SK-N-MC (cell line): ENCODE results near the gene ADAD2.

ENCODE experiments used
- EZH2 ChIP-seq: fragments of 200-600 bp; sonication (generic); IDR thresholded peaks from one replicate; pipeline ENCODE4 v1.6.1; 2017; ENCODE audit warnings: antibody characterized with exemption
- POLR2AphosphoS5 ChIP-seq: IDR thresholded peaks from 2 replicates; pipeline ENCODE4 v1.6.1; 2012; ENCODE audit warnings: mild to moderate bottlenecking, low read depth, low read length, borderline replicate concordance

- TF ChIP-seq POLR2AphosphoS5 (peak; percentile 73), EZH2 (no peak)
Observed at GRCh38 chr16:84186685-84187437, 4.1 kb upstream of the ADAD2 start, which contains the start of gene TAF1C.
